Endothelial cell of umbilical vein (primary cell): Measurements from ENCODE around the gene VAV2. TPM values are rescaled to one million over a fixed set of nuclear protein-coding genes. Genes with fewer than 3 reads are reported as not detected.
A peak's percentile ranks its signal among the peaks of the same experiment; 100 is the strongest.

Experiments
- BruUV-seq: library from RNA; stranded (reverse); fragments of 400-500 nt; replicated peaks from 2 replicates; lab custom pipeline; 2021; lab: Mats Ljungman, UMichigan
- CTCF ChIA-PET: fragments of 300-600, 350-600 bp; sonication (Branson Sonifier 250); formaldehyde crosslinking; loops from one replicate; lab custom pipeline; 2021; ENCODE audit warnings: antibody characterized with exemption, inconsistent platforms; lab: Charles Lee
- POLR2A ChIA-PET: fragments of 300-600, 350-600 bp; sonication (Branson Sonifier 250); formaldehyde crosslinking; loops from one replicate; lab custom pipeline; 2021; ENCODE audit warnings: antibody characterized with exemption, inconsistent platforms; lab: Charles Lee
- DNase-seq: peaks from one replicate; pipeline ENCODE4 v3.0.0-alpha.2; 2011; ENCODE audit warnings: low read depth, low spot score
- FAIRE-seq: peaks from 2 replicates; lab custom pipeline; 2011; peaks lifted over from hg19 to GRCh38; lab: Jason Lieb, UNC
- H2AFZ ChIP-seq: 2 replicates; pipeline ENCODE4 v1.6.0; 2012; ENCODE audit warnings: low read depth, low read length, control low read depth, inconsistent platforms
- H3K27ac ChIP-seq: 2 replicates; pipeline ENCODE4 v1.5.1; 2011; ENCODE audit warnings: low read depth, mild to moderate bottlenecking, control low read depth, low read length, moderate library complexity; ENCODE audit not compliant: insufficient read depth
- H3K27me3 ChIP-seq, 2 experiments: 2 replicates each; pipeline versions ENCODE4 v1.6.0 to v1.6.1; 2011; ENCODE audit warnings: low read length in 2 of 2, mixed read lengths in 1 of 2; ENCODE audit not compliant: control insufficient read depth in 2 of 2, insufficient read depth in 2 of 2
- H3K36me3 ChIP-seq, 2 experiments: 2 replicates in 1 of 2; 3 replicates in 1 of 2; pipeline ENCODE4 v1.5.1; 2011; ENCODE audit warnings: low read length in 2 of 2, mild to moderate bottlenecking in 1 of 2, moderate library complexity in 1 of 2; ENCODE audit not compliant: control insufficient read depth in 2 of 2, insufficient read depth in 2 of 2; ENCODE audit errors: extremely low read depth in 1 of 2
- H3K4me1 ChIP-seq: 3 replicates; pipeline ENCODE4 v1.5.1; 2011; ENCODE audit warnings: mild to moderate bottlenecking, low read length; ENCODE audit not compliant: control insufficient read depth, insufficient read depth; ENCODE audit errors: extremely low read depth
- H3K4me2 ChIP-seq: 2 replicates; pipeline ENCODE4 v1.6.1; 2011; ENCODE audit warnings: low read length, control low read depth, mixed read lengths; ENCODE audit not compliant: insufficient read depth
- H3K4me3 ChIP-seq, 3 experiments: fragments of 200-600 bp in 1 of 3; sonication (generic), shearing (Covaris generic) in 1 of 3; replicated peaks in 1 of 3; 2 replicates each; pipeline ENCODE4 v1.5.1; 2011 to 2016; ENCODE audit warnings: control low read depth in 3 of 3, low read length in 3 of 3, mild to moderate bottlenecking in 2 of 3, inconsistent platforms in 1 of 3, low read depth in 1 of 3, moderate library complexity in 1 of 3; ENCODE audit not compliant: insufficient read depth in 1 of 3
- H3K79me2 ChIP-seq: 2 replicates; pipeline ENCODE4 v1.6.0; 2012; ENCODE audit warnings: low read length, inconsistent platforms; ENCODE audit not compliant: control insufficient read depth, insufficient read depth
- H3K9ac ChIP-seq: replicated peaks from 2 replicates; pipeline ENCODE3; 2011; ENCODE audit warnings: low read length, control low read depth; ENCODE audit not compliant: insufficient read depth; ENCODE audit errors: extremely low read depth
- H3K9me1 ChIP-seq: replicated peaks from 3 replicates; pipeline ENCODE4 v1.6.0; 2011; ENCODE audit warnings: mild to moderate bottlenecking, low read length; ENCODE audit not compliant: control insufficient read depth, insufficient read depth; ENCODE audit errors: extremely low read depth
- H3K9me3 ChIP-seq: replicated peaks from 2 replicates; pipeline ENCODE4 v1.5.1; 2012; ENCODE audit warnings: low read length, inconsistent platforms; ENCODE audit not compliant: control insufficient read depth, insufficient read depth
- H4K20me1 ChIP-seq: replicated peaks from 2 replicates; pipeline ENCODE3; 2011; ENCODE audit warnings: mild to moderate bottlenecking, low read length; ENCODE audit not compliant: control insufficient read depth, insufficient read depth; ENCODE audit errors: extremely low read depth
- EZH2 ChIP-seq: IDR thresholded peaks from 2 replicates; pipeline ENCODE4 v1.6.1; 2012; ENCODE audit warnings: borderline replicate concordance, low read depth, mild to moderate bottlenecking, moderate library complexity, low read length, inconsistent platforms; ENCODE audit not compliant: severe bottlenecking
- JUN ChIP-seq: IDR thresholded peaks from 2 replicates; pipeline ENCODE4 v1.6.1; 2011; ENCODE audit warnings: borderline replicate concordance, low read depth; ENCODE audit not compliant: insufficient read length, insufficient read depth
- MAX ChIP-seq: IDR thresholded peaks from 2 replicates; pipeline ENCODE4 v1.6.1; 2011; ENCODE audit not compliant: insufficient read depth, insufficient read length
- MYC ChIP-seq: IDR thresholded peaks from one replicate; pipeline ENCODE4 v1.6.1; 2011; ENCODE audit warnings: mild to moderate bottlenecking, low read depth, low read length
- POLR2A ChIP-seq: IDR thresholded peaks from 2 replicates; pipeline ENCODE4 v1.6.1; 2012; ENCODE audit warnings: low read depth, mild to moderate bottlenecking, control low read depth, low read length
- POLR2AphosphoS5 ChIP-seq: IDR thresholded peaks from 2 replicates; pipeline ENCODE4 v1.6.1; 2012; ENCODE audit warnings: low read depth, mild to moderate bottlenecking, control low read depth, low read length, moderate library complexity; ENCODE audit not compliant: insufficient read depth
- dilution Hi-C: fragments of 300-500 bp; cut with MboI; formaldehyde crosslinking; loops from one replicate; pipeline ENCODE4 v1.15.0; 2019; ENCODE audit warnings: low sequenced_read_pairs; ENCODE audit not compliant: extremely low pct_ligation_motif_present
- intact Hi-C: fragments of 100-400 bp; cut with micrococcal nuclease; formaldehyde crosslinking; loops from one replicate; pipeline ENCODE4 v1.10.0; 2022
- polyA plus RNA-seq, 4 experiments: library from polyadenylated mRNA; depleted of rRNA in 3 of 4; stranded (reverse) in 3 of 4; unstranded in 1 of 4; fragments of >200 nt; gene quantifications; 2 replicates each; pipeline versions ENCODE4 v1.2.1 to v1.2.3, GENCODE V29; 2011 to 2012; ENCODE audit warnings: missing spikeins in 1 of 4
- total RNA-seq: library from RNA; stranded (reverse); gene quantifications from 2 replicates; pipeline ENCODE4 v1.2.3, GENCODE V29; 2021
- TF ChIP-seq, protein P1 (sequence below), 2 donors: IDR thresholded peaks; 1 replicate in 1 of 2; 2 replicates in 1 of 2; pipeline ENCODE4 v1.5.1; 2011; ENCODE audit warnings: low read length in 2 of 2, mild to moderate bottlenecking in 2 of 2, moderate library complexity in 2 of 2, control low read depth in 1 of 2, inconsistent platforms in 1 of 2, low read depth in 1 of 2; ENCODE audit not compliant: insufficient read depth in 1 of 2; ENCODE audit errors: extremely low read depth in 1 of 2

Gene VAV2
- total and polyA plus RNA-seq, 2 donors (not counting 3 experiments of a cell fraction or from before 2014, with no cell fraction given), result 10.6 to 30.6 TPM

DNA sequence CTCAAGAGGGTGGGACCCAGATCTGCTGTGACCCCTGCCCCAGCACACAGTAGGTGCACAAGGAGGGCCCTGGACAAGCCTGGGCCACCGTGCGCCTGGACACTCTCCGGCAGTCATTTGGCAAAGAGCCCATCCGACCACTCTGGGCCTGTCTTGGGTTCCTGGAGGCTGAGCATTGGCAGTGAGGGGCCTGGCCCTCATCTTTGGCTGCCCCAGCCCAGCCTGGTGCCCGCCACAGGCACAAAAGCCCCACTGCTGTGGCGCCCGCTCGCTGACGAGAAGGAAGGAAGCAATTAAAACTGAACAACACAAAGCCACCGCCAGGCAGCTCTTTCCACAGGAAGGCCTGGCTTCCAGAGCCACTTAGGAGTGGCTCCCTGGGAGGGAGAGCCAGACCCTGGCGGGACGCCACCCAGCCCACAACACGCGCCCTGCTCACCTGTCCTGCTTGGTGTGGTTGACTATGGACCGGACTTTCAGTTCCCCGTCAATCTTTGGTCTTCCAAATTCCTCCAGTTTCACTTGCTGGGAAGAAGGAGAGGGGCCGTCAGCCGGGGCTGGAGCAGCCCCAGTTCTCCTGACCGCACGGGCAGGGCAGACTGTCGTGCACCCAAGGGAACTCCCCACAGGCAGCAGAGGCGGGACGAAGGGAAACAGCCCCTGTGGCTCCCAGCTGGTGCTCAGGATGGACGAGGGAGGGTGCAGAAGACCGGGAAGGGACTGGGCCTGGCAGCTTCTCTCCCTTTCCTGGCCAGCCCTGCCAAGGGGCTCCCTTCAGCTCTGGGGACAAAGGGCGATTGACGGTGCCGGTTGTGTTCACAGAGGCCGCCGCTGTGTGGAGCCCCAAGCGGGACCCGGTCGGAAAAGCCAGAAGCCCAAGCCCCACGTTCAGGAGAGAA, 203.1 kb downstream of the VAV2 start:
- H3K9ac ChIP-seq, result peak overlapping the region; percentile 53
- H3K9me1 ChIP-seq, result no peaks in the 10 kb centered on the region
- dilution Hi-C loops (no loop called here), intact Hi-C loops (loop anchor here (2.0 kb wide), 2 partner anchors 56 to 166 kb away; no protein-coding TSS in a partner anchor)
- H3K27me3 ChIP-seq, result no peaks in the 10 kb centered on the region
- peak; percentile 35 for TF ChIP-seq POLR2AphosphoS5
- TF ChIP-seq POLR2A, result no peak
- TF ChIP-seq JUN, result no peak
- no peak for TF ChIP-seq EZH2
- no peak for TF ChIP-seq MYC
- TF ChIP-seq MAX, result no peak
- TF ChIP-seq, protein P1, sequence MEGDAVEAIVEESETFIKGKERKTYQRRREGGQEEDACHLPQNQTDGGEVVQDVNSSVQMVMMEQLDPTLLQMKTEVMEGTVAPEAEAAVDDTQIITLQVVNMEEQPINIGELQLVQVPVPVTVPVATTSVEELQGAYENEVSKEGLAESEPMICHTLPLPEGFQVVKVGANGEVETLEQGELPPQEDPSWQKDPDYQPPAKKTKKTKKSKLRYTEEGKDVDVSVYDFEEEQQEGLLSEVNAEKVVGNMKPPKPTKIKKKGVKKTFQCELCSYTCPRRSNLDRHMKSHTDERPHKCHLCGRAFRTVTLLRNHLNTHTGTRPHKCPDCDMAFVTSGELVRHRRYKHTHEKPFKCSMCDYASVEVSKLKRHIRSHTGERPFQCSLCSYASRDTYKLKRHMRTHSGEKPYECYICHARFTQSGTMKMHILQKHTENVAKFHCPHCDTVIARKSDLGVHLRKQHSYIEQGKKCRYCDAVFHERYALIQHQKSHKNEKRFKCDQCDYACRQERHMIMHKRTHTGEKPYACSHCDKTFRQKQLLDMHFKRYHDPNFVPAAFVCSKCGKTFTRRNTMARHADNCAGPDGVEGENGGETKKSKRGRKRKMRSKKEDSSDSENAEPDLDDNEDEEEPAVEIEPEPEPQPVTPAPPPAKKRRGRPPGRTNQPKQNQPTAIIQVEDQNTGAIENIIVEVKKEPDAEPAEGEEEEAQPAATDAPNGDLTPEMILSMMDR (IDR thresholded peaks at IDR 0.05; ENCODE audit: extremely low read depth in 1 of 2, insufficient read depth in 1 of 2, low read depth in 1 of 2, low read length in 2 of 2), result no peak
- H3K4me2 ChIP-seq, result peak overlapping the region; percentile 34
- CTCF ChIA-PET, result interaction anchor here (0.6 to 4.6 kb wide), 7 partner anchors 20 to 323 kb away, joined by 3 to 41 read pairs (median 4); no protein-coding TSS in a partner anchor
- no peaks in the 10 kb centered on the region for H4K20me1 ChIP-seq
- FAIRE-seq (peak; percentile 78), DNase-seq (peak; percentile 77)
- peak overlapping the region; percentile 83 for H3K27ac ChIP-seq
- H3K79me2 ChIP-seq, result no peaks in the 10 kb centered on the region
- H3K4me1 ChIP-seq, result peaks cover 27% of the 10 kb centered on the region
- H3K36me3 ChIP-seq, result peaks cover 0 to 15% of the 10 kb centered on the region in 2 experiments
- peak overlapping the region; percentile 36 for H2AFZ ChIP-seq
- POLR2A ChIA-PET, result interaction anchor here (1.0 kb wide), 1 partner anchor 205 kb away, joined by 3 read pairs; no protein-coding TSS in a partner anchor
- H3K4me3 ChIP-seq, result no peak overlapping the region
- BruUV-seq, result no TSS peak
- no peaks in the 10 kb centered on the region for H3K9me3 ChIP-seq
